ENCODE results near the gene PNPLA5.

The PNPLA5 gene

GRCh38 chr22:43900206-43900605 lies 8.4 kb upstream of the PNPLA5 start:
- DNase-seq, result no peak

- no peak for DNase-seq
Measured at GRCh38 chr22:43897751-43898261, 6.0 kb upstream of the PNPLA5 start.

GRCh38 chr22:43895986-43896645 lies 4.3 kb upstream of the PNPLA5 start:
- DNase-seq, result no peak

- no peak for DNase-seq
Measured at GRCh38 chr22:43894122-43894521, 2.3 kb upstream of the PNPLA5 start.

GRCh38 chr22:43893266-43893665 lies 1.5 kb upstream of the PNPLA5 start:
- no peak for DNase-seq

- DNase-seq, result no peak
Measured at GRCh38 chr22:43892183-43892894, 526 bp upstream of the PNPLA5 start.

GRCh38 chr22:43890901-43891331 lies 897 bp downstream of the PNPLA5 start:
- no peak for DNase-seq

GRCh38 chr22:43889860-43890253 lies 2.0 kb downstream of the PNPLA5 start:
- DNase-seq, result no peak

GRCh38 chr22:43889201-43889859 lies 2.5 kb downstream of the PNPLA5 start:
- no peak for DNase-seq

- DNase-seq, result no peak
Measured at GRCh38 chr22:43888740-43889139, 3.1 kb downstream of the PNPLA5 start.

GRCh38 chr22:43887391-43887790 lies 4.4 kb downstream of the PNPLA5 start:
- no peak for DNase-seq

GRCh38 chr22:43886231-43886630 lies 5.6 kb downstream of the PNPLA5 start:
- no peak for DNase-seq

GRCh38 chr22:43885786-43886185 lies 6.0 kb downstream of the PNPLA5 start:
- no peak for DNase-seq

- DNase-seq, result no peak
Measured at GRCh38 chr22:43885319-43885671, 6.5 kb downstream of the PNPLA5 start.

- DNase-seq, result no peak
Measured at GRCh38 chr22:43884600-43885318, 7.1 kb downstream of the PNPLA5 start.

- no peak for DNase-seq
Measured at GRCh38 chr22:43883719-43884415, 7.9 kb downstream of the PNPLA5 start.

GRCh38 chr22:43883012-43883661 lies 8.7 kb downstream of the PNPLA5 start:
- DNase-seq, result no peak

- DNase-seq, result no peak
Measured at GRCh38 chr22:43882122-43882767, 9.6 kb downstream of the PNPLA5 start.

GRCh38 chr22:43881091-43882061 lies 10.4 kb downstream of the PNPLA5 start:
- no peak for DNase-seq

GRCh38 chr22:43880541-43880991 lies 11.2 kb downstream of the PNPLA5 start:
- DNase-seq, result no peak
